ENCODE results near the gene PFDN2.

- TF ChIP-seq CTCF (IDR thresholded peaks at IDR 0.05; ENCODE audit: low read length) = no peak
- no peak for TF ChIP-seq EZH2 (IDR thresholded peaks at IDR 0.05; ENCODE audit: borderline replicate concordance, low read length)
Measured at GRCh38 chr1:161068306-161069234, 49.3 kb downstream of the PFDN2 start.
